HG02763 (cell line): ENCODE data around the gene XIRP2.

Experiments used
- ATAC-seq: cut with Tn5 transposase; IDR thresholded peaks from one replicate; pipeline ENCODE4 v1.9.1; 2021; ENCODE audit warnings: mild to moderate bottlenecking, moderate library complexity; ENCODE audit not compliant: unreplicated experiment

The XIRP2 gene

DNA sequence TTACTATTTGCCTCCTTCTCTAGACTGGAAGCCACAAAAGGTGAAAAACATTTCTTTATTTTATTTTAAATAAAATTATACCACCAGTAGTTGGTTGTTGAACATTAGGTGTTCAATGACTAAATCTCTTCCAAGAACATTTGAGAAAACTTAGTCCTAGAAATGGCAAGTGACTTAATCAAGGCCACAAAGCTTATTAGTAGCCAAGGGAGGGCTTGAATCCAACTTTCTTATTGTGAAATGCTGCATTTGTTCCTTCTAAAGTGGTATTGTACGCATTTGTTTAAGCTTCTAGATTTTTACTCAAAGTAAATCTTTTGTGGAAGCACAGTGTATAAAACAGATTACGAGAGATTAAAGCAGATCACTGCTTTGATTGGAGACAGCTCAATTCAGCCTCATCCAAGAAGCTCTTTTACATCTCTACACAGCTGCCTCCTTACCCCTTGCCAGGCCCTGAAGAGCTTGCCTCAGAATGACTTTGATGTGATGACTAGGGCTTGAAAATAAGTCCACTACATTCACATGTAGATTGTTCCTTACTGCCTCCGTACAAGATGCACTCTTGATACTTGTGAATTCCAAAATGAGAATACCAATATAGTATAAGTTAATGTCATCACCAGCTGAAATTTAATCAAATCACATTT is 244.8 kb downstream of the XIRP2 start:
- ATAC-seq = no peak

DNA sequence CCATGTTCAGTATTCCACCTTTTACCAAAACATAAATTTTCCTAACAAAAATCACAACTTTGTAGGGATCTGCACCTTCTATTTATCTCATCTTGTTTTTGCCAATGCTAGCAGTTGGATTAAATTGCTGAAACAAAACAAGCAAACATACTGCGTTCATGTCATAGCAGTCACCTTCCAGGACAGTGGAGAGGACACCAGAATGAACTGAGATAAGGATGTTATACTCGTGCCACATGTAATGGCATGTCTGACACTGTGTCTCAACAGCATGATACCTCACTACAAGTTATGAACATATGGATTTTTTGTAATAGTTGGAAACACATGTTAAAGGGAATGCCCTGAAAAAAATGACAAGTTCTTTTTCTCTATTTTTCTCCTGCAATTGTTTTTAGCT is 245.3 kb downstream of the XIRP2 start:
- no peak for ATAC-seq

DNA sequence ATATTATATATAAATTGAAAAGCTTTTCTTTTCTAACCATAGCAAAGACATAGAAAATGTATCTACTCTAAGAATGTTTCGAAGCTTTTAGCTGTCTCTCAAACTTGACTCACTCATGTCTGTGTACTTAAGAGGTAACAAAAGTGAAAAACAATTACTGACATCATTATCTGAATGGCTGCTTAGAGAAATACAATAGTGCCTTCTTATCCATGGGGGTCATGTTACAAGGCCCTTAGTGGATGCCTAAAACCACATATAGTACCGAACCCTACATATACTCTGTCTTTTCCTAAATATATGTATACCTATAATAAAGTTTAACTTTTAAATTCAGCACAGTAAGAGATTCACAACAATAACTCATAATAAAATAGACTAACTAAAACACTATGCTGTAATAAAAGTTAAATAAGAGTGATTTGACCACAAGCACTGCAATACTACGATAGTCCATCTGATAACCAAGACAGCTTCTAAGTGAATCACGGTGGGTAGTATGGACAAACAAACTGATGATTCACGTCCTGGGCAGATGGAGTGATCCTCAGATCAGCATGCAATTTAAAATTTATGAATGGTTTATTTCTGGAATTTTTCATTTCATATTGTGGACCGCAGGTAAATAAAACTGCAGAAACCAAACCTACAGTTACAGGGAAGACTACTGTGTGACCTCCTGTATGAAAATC is 246.2 kb downstream of the XIRP2 start:
- no peak for ATAC-seq

- ATAC-seq = no peak
Measured at GRCh38 chr2:167135706-167136105, 247.4 kb downstream of the XIRP2 start.

GRCh38 chr2:167136879-167137596 is 248.8 kb downstream of the XIRP2 start:
- no peak for ATAC-seq

GRCh38 chr2:167140330-167140729 is 252.1 kb downstream of the XIRP2 start:
- ATAC-seq = no peak

DNA sequence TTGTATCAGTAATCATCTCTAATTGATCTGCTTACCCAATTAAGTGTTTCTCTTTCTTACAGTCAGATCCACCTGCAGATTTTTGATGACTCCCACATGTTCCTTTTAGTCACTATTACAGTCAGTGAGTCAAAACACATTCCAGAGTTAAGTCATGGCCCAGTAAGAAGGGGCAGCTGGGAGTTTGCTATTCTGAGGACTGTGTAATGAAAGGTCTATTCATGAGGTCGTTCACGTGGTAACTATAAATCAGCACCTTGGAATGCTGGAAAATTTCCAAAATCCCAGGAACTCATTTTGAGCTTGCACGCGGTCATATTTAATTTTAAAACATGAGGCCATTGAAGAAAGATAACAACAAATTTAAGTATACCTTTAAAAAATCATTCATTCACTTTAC is 252.5 kb downstream of the XIRP2 start:
- ATAC-seq = no peak

DNA sequence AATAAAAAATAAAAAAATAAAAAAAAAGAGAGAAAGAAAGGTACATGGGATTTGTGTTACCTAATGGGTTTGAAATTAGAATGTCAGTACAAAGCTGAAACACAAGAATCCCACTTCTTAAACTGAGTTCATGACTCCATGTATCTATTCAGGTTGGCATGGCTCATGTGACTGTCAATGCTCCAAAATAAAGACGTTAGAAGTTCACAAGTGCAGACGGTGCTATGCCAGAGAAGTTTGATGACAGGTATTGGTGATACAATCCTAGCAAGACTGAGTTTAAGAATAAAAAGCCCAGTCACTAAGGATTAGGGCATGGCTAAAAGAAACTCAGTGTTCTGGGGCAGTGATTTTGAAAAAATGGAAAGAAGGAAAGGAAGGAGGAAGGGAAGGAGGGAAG is 254.3 kb downstream of the XIRP2 start:
- no peak for ATAC-seq

- ATAC-seq = no peak
Measured at GRCh38 chr2:167144179-167144898, 256.1 kb downstream of the XIRP2 start.

GRCh38 chr2:167147271-167147941 is 259.1 kb downstream of the XIRP2 start:
- ATAC-seq = no peak

DNA sequence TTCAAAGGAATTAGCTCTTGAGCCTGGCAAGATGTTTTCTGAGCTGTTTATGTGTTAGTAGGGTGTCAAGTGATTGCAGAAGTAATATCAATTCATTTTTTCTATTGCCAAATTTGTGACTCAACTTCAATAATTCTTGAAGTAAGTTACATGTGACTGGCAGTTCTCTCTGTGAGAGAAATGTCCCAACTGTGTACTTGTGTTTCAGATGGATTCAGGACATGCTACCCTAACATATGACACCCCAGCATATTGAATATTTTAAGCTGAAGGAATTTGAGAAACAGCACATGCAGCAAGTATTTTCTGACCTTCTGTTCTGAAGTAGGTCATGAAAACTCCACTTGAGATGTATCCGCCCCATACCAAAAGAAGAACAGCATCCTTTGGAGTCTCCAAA is 263.6 kb downstream of the XIRP2 start:
- ATAC-seq = no peak

DNA sequence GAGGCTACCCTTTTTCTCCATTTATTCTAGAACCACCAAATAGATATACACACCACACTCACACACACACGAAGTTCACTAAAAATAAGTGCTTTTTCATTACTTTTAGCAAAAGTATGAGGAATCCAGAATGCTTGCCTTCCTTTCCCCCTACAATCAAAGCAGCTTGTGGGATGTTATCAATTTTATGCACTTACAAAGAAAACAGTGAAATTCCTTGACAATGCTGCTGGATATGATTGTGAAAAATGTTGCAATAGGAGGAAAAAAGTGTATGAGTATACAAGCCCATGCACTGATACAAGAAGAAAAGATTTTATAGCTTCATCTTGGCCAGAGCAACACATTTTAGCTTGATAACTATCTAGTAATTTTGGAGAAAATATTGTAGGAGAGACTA is 269.2 kb downstream of the XIRP2 start:
- no peak for ATAC-seq

- ATAC-seq = no peak
Measured at GRCh38 chr2:167177196-167177595, 288.9 kb downstream of the XIRP2 start.

GRCh38 chr2:167181134-167181533 is 292.9 kb downstream of the XIRP2 start:
- ATAC-seq = no peak

- no peak for ATAC-seq
Measured at GRCh38 chr2:167181688-167182087, 293.4 kb downstream of the XIRP2 start.

GRCh38 chr2:167182403-167182802 is 294.1 kb downstream of the XIRP2 start:
- ATAC-seq = no peak

- no peak for ATAC-seq
Measured at GRCh38 chr2:167183931-167184330, 295.7 kb downstream of the XIRP2 start.

GRCh38 chr2:167186465-167186864 is 298.2 kb downstream of the XIRP2 start:
- no peak for ATAC-seq

DNA sequence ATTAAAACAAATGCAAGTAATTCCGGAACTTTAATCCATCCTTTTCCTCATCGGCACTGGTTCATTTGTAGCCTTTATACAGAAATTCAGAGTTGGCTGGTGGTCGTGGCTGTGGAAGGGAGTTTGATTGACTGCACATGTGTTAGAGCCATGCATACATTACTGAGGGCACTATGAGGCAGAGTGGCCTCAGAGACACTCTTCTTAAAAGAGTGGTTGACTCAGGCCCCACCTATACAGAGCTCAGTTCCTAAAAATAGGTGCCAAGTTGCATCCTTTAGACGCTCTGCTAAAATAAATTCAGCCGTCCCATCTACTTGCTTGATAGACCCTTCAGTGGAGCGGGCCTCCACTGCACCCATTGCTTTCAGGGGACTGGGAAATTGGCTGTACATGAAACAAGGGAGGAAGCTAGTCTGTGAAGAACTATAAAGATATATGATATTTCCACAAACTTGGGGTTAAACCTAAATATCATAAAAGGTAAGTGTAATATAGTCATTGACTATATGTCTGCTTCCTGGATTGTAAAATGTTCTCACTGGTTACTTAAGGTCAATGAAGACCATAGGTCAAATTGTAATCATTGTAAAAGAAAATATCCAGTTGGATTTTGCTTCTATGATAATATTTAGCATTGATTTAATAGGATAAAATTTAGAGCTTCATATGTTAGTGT is 298.9 kb downstream of the XIRP2 start:
- no peak for ATAC-seq
